ENCODE results near the gene GLRX3.

DNA sequence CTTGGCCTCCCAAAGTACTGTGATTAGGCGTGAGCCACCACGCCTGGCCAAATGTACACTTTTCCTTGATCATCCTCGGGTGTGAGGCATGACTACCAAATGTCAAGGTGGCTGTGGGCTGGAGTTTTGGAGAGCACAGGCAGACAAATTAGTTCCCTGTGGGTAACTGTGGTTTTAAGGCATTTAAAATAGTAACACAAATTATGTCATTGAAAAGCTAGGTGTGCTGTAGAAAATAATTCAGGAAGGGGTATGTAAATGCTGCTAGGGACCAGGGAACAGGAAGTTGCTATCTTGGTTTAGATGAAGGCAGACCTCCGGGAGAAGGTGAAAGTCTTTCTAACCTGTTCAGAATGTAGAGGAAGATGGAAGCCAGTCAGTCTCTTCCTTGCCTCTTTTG lies 9.9 kb downstream of the GLRX3 start:
- TF ChIP-seq, protein P1, sequence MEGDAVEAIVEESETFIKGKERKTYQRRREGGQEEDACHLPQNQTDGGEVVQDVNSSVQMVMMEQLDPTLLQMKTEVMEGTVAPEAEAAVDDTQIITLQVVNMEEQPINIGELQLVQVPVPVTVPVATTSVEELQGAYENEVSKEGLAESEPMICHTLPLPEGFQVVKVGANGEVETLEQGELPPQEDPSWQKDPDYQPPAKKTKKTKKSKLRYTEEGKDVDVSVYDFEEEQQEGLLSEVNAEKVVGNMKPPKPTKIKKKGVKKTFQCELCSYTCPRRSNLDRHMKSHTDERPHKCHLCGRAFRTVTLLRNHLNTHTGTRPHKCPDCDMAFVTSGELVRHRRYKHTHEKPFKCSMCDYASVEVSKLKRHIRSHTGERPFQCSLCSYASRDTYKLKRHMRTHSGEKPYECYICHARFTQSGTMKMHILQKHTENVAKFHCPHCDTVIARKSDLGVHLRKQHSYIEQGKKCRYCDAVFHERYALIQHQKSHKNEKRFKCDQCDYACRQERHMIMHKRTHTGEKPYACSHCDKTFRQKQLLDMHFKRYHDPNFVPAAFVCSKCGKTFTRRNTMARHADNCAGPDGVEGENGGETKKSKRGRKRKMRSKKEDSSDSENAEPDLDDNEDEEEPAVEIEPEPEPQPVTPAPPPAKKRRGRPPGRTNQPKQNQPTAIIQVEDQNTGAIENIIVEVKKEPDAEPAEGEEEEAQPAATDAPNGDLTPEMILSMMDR (IDR thresholded peaks at IDR 0.05), result no peak
- no peak for TF ChIP-seq POLR2A (IDR thresholded peaks at IDR 0.05)
- TF ChIP-seq POLR2AphosphoS5 (IDR thresholded peaks at IDR 0.05), result no peak

Data from sigmoid colon (tissue), 4 donors.